OCI-LY3 (cell line): ENCODE data around the gene KCNMA1.
"Not testable (repeated sequence)": the region's sequence is repeated elsewhere in the genome, so short reads cannot be mapped to it uniquely, and the experiment has no call there.

Source experiments
- H2AFZ ChIP-seq: fragments of 200-600, 300-600 bp; shearing (Covaris generic); 2 replicates; pipeline ENCODE4 v1.6.0; 2014; ENCODE audit warnings: antibody characterized with exemption, low read depth, low read length
- H3K27ac ChIP-seq: fragments of 200-600, 300-600 bp; sonication (generic); 2 replicates; pipeline ENCODE4 v1.5.1; 2014; ENCODE audit warnings: mild to moderate bottlenecking, low read length, moderate library complexity, mixed read lengths
- H3K27me3 ChIP-seq: fragments of 200-600, 300-600 bp; sonication (generic); 2 replicates; pipeline ENCODE4 v1.6.1; 2014; ENCODE audit warnings: low read depth, low read length, mixed read lengths
- H3K36me3 ChIP-seq: fragments of 200-600, 300-600 bp; sonication (generic); replicated peaks from 2 replicates; pipeline ENCODE3; 2014; ENCODE audit warnings: low read depth, low read length, mixed read lengths
- H3K4me1 ChIP-seq: fragments of 300-600, 200-600 bp; sonication (generic); 2 replicates; pipeline ENCODE4 v1.6.1; 2014; ENCODE audit warnings: low read length, mixed read lengths
- H3K4me2 ChIP-seq: fragments of 200-600, 300-600 bp; sonication (generic); 2 replicates; pipeline ENCODE4 v1.6.1; 2014; ENCODE audit warnings: low read length, mixed read lengths
- H3K4me3 ChIP-seq: fragments of 300-600, 200-600 bp; sonication (generic); 2 replicates; pipeline ENCODE4 v1.5.1; 2014; ENCODE audit warnings: antibody characterized with exemption, mild to moderate bottlenecking, low read length, moderate library complexity
- H3K79me2 ChIP-seq: fragments of 300-600, 200-600 bp; shearing (Covaris generic); 2 replicates; pipeline ENCODE4 v1.6.1; 2014; ENCODE audit warnings: mild to moderate bottlenecking, low read length, mixed read lengths
- H3K9ac ChIP-seq: fragments of 300-600, 200-600 bp; shearing (Covaris generic); 2 replicates; pipeline ENCODE4 v1.6.0; 2014; ENCODE audit warnings: mild to moderate bottlenecking, low read length, moderate library complexity
- H3K9me3 ChIP-seq: fragments of 200-600, 300-600 bp; shearing (Covaris generic); 2 replicates; pipeline ENCODE4 v1.6.1; 2014; ENCODE audit warnings: low read length, mixed read lengths; ENCODE audit not compliant: insufficient read depth
- H4K20me1 ChIP-seq: fragments of 200-600, 300-600 bp; sonication (generic); 2 replicates; pipeline ENCODE4 v1.6.1; 2016; ENCODE audit warnings: low read length, mixed read lengths; ENCODE audit not compliant: insufficient read depth
- EZH2phosphoT487 ChIP-seq: fragments of 200-600 bp; shearing (Covaris generic); IDR thresholded peaks from 2 replicates; pipeline ENCODE4 v1.6.1; 2018; ENCODE audit warnings: antibody characterized with exemption, mixed run types, low read depth
- TF ChIP-seq, protein P1 (sequence below): fragments of 200-600, 300-600 bp; sonication (generic); IDR thresholded peaks from 2 replicates; pipeline ENCODE4 v1.5.1; 2014; ENCODE audit warnings: antibody characterized with exemption, low read length, low read depth

The KCNMA1 gene

DNA sequence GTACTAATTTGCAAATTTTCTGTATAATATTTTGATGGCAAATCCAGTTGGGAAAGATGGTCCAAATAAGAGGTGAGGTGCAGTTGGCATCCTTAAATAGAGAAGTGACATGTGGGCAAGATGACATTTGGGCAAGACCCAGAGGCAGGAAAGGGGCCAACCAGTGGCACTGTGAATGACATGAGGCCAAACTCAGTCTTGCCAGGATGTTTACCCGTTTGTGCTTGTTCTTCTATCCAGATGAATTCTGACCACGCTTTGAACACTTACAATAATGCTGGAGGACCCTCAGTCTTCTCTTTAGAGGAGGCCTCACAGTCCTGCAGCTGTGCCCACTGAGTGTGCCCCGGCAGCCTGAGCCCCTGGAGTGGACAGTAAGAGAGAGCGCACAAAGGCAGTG is 45.1 kb downstream of the KCNMA1 start:
- no peak overlapping the region for H3K4me3 ChIP-seq
- no peak overlapping the region for H3K9ac ChIP-seq
- no peak overlapping the region for H3K27ac ChIP-seq
- H3K27me3 ChIP-seq, result no peaks in the 10 kb centered on the region
- H3K79me2 ChIP-seq, result peaks cover 58% of the 10 kb centered on the region
- H4K20me1 ChIP-seq, result peaks cover 80% of the 10 kb centered on the region
- no peak overlapping the region for H2AFZ ChIP-seq
- no peak overlapping the region for H3K4me2 ChIP-seq
- H3K9me3 ChIP-seq, result no peaks in the 10 kb centered on the region
- no peaks in the 10 kb centered on the region for H3K36me3 ChIP-seq
- no peak for TF ChIP-seq EZH2phosphoT487
- H3K4me1 ChIP-seq, result peaks cover 6% of the 10 kb centered on the region

DNA sequence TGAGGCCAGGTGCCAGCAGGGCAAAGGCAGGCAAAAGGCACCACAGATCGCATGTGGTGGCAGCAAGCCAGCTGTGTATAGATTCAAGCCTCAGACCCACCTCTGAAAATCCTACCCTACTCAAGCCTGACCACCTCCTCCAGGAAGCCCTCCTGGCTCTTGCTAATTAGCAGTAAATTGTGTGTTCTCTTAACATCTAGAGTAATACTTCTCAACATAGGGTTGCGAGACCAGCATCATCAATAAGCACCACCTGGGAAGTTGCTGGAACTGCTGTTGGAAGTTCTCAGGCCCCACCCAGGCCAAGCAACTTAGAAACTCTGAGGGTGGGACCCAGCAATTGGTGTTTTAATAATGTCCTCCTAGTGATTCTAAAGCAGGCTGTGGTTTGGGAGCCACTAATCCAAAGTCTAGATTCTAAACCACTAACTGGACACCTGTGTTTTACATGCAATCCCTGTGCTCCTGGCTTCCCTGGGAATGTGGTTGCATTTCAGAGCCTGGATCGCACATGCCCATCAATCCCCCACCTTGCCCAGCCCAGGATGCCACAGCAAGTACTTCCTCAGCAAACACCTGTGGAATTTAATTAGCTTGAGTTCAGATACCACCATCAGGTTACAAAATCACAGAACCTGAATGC is 46.2 kb downstream of the KCNMA1 start:
- Histone ChIP-seq H3K4me1 (peaks cover 6% of the 10 kb centered on the region), H3K79me2 (peaks cover 52% of the 10 kb centered on the region), H3K4me2 (no peak overlapping the region)

DNA sequence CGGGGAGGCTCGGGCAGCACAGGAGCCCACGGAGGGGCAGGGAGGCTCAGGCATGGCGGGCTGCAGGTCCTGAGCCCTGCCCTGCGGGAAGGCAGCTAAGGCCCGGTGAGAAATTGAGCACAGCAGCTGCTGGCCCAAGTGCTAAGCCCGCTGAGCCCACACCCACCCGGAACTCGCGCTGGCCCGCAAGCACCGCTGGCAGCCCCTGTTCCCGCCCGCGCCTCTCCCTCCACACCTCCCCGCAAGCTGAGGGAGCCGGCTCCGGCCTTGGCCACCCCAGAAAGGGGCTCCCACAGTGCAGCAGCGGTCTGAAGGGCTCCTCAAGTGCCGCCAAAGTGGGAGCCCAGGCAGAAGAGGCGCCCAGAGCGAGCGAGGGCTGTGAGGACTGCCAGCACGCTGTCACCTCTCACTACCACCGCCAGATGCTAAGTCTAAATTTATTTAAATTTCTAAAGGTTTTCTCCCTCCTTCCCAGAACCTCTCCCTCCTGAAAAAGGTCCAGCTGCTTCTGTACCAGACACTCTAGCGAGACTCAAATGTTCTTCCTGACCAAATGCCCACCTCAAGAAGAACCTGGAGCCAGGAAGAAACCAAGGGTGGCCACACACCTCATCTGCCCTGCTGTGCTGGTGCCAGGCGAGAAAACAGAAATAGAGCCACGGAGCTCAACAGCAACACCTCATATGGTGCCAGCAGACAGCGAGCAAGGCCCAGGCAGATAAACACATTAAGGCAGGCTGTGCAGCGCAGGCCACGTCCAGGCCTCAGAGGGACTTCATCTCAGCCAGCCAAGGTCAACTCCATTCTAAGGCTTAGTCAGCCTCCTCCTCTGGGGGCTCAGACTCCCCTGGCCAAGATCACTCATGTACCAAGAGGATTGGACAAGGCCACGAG is 47.0 kb downstream of the KCNMA1 start:
- Histone ChIP-seq H2AFZ (no peak overlapping the region), H3K4me1 (peaks cover 6% of the 10 kb centered on the region), H3K27me3 (no peaks in the 10 kb centered on the region), H3K4me2 (no peak overlapping the region), H3K9me3 (no peaks in the 10 kb centered on the region), H3K79me2 (peaks cover 53% of the 10 kb centered on the region), H3K9ac (no peak overlapping the region), H3K27ac (no peak overlapping the region), H4K20me1 (peaks cover 81% of the 10 kb centered on the region), H3K36me3 (peaks cover 3% of the 10 kb centered on the region), H3K4me3 (no peak overlapping the region)
- no peak for TF ChIP-seq EZH2phosphoT487
- TF ChIP-seq, protein P1, sequence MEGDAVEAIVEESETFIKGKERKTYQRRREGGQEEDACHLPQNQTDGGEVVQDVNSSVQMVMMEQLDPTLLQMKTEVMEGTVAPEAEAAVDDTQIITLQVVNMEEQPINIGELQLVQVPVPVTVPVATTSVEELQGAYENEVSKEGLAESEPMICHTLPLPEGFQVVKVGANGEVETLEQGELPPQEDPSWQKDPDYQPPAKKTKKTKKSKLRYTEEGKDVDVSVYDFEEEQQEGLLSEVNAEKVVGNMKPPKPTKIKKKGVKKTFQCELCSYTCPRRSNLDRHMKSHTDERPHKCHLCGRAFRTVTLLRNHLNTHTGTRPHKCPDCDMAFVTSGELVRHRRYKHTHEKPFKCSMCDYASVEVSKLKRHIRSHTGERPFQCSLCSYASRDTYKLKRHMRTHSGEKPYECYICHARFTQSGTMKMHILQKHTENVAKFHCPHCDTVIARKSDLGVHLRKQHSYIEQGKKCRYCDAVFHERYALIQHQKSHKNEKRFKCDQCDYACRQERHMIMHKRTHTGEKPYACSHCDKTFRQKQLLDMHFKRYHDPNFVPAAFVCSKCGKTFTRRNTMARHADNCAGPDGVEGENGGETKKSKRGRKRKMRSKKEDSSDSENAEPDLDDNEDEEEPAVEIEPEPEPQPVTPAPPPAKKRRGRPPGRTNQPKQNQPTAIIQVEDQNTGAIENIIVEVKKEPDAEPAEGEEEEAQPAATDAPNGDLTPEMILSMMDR, result no peak

More for the DNA sequence above, 46.2 kb downstream of the KCNMA1 start:
- Histone ChIP-seq H3K27me3 (no peaks in the 10 kb centered on the region), H3K9me3 (no peaks in the 10 kb centered on the region), H3K9ac (no peak overlapping the region), H2AFZ (no peak overlapping the region), H3K36me3 (no peaks in the 10 kb centered on the region), H3K27ac (no peak overlapping the region), H4K20me1 (peaks cover 80% of the 10 kb centered on the region), H3K4me3 (no peak overlapping the region)
- no peak for TF ChIP-seq EZH2phosphoT487
- TF ChIP-seq, protein P1, result no peak

DNA sequence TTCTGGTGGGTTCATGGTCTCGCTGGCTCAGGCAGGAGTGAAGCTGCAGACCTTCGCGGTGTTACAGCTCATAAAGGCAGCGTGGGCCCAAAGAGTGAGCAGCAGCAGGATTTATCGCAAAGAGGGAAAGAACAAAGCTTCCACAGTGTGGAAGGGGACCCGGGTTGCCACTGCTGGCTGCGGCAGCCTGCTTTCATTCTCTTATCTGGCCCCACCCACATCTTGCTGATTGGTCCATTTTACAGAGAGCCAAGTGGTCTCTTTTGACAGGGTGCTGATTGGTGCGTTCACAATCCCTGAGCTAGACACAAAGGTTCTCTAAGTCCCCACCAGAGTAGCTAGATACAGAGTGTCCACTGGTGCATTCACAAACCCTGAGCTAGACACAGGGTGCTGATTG is 47.9 kb downstream of the KCNMA1 start:
- H3K4me1 ChIP-seq, H3K36me3 ChIP-seq, H3K9ac ChIP-seq, H3K27ac ChIP-seq, H2AFZ ChIP-seq, H3K4me2 ChIP-seq, H3K9me3 ChIP-seq, H3K4me3 ChIP-seq, H3K27me3 ChIP-seq: not testable (repeated sequence)
- Histone ChIP-seq H4K20me1 (peaks cover 84% of the 10 kb centered on the region), H3K79me2 (peaks cover 55% of the 10 kb centered on the region)

DNA sequence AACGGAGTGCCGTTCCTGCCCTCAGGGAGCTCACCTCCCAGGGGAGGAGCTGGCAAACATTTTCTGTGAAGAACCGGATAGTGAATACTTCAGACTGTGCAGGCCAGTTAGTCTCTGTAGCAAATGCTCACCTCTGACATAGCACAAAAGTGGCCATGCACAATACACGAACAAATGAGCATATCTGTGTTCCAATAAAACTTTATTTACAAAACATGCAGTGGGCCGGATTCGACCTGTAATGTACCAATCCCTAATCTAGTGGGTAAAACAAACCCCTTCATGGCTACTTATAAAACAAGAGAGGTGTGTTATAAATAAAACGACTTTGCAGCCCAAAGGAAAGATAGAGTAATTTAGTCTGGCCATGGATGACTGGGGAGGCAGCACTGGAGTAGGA is 48.7 kb downstream of the KCNMA1 start:
- Histone ChIP-seq H3K79me2 (peaks cover 47% of the 10 kb centered on the region), H3K9ac (no peak overlapping the region), H3K4me1 (no peaks in the 10 kb centered on the region), H4K20me1 (peaks cover 82% of the 10 kb centered on the region), H3K27ac (no peak overlapping the region), H2AFZ (no peak overlapping the region), H3K36me3 (peaks cover 3% of the 10 kb centered on the region), H3K27me3 (no peaks in the 10 kb centered on the region), H3K4me2 (no peak overlapping the region), H3K9me3 (no peaks in the 10 kb centered on the region), H3K4me3 (no peak overlapping the region)
- TF ChIP-seq, protein P1, result no peak
- TF ChIP-seq EZH2phosphoT487, result no peak
